ENCODE results near the gene SNRPD3.
A peak's percentile ranks its signal among the peaks of the same experiment; 100 is the strongest.
"Not testable (repeated sequence)": the region's sequence is repeated elsewhere in the genome, so short reads cannot be mapped to it uniquely, and the experiment has no call there.

The SNRPD3 gene

DNA sequence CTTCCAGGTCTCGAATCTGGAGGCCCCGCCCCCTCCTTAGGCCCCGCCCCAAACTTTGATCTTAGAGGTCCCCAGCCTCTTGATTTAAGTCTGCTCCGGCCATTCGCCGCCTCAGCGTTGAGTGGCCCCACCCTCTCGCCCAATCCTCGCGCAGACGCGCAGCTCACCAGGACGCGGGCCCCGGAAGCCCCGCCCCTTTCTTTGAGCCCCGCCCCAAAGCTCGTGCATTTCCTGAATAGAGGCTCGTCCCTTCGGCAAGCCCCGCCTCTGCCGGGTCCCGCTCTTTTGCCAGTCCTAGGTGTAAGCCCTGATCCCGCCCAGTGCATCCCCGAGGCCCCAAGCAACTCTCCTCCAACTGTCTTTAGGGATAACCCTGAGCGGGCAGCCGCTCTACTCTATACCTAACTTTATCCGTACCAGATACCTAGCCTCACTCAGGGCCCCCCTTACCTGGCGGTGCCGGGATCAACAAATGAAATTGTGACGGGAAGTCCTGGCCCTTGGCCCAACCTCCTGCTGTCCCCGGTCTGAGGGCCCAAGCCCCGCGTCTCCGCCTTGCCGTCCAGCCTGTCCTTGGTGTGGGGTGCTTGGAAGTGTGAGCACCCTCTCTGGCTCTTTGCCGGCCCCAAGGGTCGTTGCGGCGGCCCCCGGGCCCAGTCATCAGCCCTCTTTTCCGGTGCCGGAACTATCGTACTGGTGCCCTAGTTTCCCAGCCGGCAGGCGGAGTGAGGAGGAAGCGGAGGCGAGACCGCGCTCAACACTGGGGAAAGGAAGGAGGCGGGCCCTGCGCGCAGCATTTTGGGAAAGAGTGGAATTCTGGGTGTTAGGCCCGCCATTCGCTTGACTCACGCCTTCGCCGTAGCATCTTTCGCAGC, at the start of gene SNRPD3:
Gene SNRPD3, plus strand, starts transcription at position 835 of the 875 bp plus-strand sequence. CDS start 1,676 bp downstream, outside the sequence.
- peak; percentile 79 for DNase-seq

GRCh38 chr22:24506802-24507438, 48.9 kb upstream of the SNRPD3 start:
- peak; percentile 73 for DNase-seq

- no peak for DNase-seq
These were observed 48.1 kb upstream of the SNRPD3 start for GRCh38 chr22:24507716-24508115.

DNA sequence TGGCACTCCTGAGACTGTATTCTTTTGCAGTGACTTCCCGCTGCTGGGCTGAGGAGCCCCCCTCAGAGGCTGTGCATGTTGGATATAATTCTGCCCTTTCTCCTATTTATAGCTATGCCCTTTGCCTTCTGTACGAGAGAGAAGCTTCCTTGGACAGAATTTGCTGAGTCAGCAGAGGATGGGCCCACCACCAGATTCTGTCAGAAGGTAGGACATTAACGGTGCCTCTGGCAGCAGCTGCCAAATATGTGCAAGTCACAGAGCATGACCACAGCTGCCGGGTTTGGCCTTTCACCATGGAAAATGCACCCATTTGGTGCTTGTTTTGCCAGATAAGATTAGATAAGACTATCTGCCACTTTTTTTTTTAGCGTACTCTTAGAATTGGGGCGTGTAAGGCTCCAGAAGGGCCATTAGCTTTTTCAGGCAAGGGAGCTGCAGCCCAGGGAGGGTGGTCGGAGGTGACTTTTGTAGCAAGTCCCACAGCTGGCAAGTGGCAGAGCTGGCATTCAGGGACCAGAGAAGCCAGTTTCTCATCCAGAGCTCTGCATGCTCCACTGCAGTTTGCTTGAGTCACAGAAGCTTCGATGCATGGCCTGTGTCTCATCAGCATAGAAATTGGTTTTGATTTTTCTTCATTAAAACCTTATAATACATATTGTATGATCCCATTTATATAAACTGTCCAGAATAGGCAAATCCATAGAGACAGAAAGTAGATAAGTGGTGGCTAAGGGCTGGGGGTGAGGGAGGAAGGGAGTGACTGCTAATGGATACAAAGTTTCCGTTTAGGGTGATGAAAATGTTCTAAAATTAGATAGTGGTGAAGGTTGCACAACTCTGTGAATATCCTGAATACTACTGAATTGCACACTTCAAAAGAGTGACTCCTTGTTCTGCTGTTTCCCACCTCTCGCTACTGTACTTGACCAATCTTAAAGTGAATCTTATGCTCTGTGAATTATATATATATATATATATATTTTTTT, 44.9 kb upstream of the SNRPD3 start:
- DNase-seq, result no peak

- DNase-seq, result no peak
These were observed 43.8 kb upstream of the SNRPD3 start for GRCh38 chr22:24512043-24512442.

DNA sequence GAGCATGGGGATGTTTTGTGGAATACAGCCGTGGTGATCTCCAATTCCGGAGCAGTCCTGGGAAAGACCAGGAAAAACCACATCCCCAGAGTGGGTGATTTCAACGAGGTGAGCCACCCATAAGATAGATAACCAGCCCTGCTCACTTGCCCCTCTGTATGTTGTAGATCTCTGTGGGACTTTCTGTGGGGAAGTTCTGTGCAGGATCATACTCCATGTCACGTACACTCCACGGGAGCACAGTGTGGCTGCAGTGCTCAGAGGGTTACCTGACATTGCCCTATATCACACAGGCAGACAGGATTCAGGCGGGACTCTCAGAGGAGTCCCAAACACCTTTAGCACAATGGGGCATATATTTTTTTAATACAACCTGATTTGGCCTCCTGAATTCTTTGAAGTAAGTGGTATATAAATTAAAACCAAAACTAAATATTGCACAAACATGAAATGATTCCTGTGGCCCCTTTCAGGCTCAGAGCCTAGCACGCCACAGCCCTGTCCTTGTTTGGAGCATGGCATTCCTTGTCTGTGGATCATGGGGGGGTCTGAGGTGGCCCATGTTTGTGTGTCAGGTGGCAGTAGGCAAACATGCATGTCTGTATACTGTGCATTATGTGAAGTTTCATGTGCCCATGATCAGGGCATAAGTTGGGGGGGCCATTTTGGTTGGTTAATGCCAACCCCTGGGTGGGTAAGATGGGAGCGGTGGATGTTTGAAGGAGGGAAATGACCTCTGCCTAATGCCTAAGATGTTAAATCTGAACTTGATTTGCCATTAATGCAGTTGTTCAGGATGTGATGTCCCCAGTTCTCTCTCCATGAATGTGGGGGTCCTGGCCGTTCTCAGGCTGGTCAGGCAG, 42.2 kb upstream of the SNRPD3 start:
- DNase-seq, result no peak

GRCh38 chr22:24514241-24515026, 41.4 kb upstream of the SNRPD3 start:
- no peak for DNase-seq

DNA sequence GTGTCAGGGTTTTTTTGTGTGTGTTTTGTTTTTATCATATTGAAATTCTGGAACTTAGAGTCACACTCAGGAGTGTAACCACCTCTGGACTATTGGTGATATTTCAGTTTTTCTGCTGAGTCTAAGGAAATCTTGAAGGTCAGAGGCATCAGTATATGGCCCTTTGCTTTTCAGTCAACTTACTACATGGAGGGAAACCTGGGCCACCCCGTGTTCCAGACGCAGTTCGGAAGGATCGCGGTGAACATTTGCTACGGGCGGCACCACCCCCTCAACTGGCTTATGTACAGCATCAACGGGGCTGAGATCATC, 40.8 kb upstream of the SNRPD3 start:
- no peak for DNase-seq

DNA sequence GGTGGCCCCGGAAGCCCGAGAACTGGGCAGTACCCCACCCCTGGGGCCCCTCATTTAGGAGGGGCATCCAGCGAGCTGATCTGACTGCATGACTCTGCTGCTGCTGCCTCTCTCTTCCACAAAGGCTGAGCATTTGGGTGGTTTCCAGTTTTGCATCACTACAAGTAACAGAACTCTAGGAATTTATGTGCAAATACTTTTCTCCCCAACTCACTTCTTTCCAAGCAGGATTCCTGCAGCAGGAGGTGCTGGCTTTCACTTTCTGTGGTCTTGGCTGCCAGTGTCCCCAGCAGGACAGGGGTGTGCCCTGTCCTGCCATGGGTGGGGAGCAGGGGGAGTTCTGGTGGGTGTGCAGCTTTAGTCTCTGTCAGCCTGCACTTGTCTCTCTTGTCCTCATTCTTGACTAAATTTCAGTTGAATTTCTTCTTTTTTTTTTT, 39.5 kb upstream of the SNRPD3 start:
- no peak for DNase-seq

- no peak for DNase-seq
These were observed 38.4 kb upstream of the SNRPD3 start for GRCh38 chr22:24517446-24517845.

DNA sequence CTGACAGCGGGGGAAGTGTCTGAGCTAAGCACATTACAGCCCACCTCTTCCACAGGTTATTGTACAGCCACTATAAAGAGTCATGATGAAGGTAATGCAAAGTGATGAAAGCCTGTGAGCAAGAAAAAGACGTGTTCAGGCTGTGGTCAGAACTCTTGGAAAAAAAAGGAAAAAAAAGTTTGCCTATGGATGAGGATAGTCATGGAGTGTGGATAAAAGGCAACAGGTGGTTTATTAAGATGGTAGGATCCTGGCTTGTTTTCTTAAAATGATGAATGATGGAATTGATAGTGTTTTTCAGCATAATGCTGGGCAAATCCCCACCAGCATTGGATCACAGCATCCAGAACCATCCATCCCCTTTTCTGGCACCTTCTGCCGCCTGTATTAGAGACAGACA, 37.6 kb upstream of the SNRPD3 start:
- no peak for DNase-seq

GRCh38 chr22:24518771-24519485, 36.9 kb upstream of the SNRPD3 start:
- DNase-seq, result no peak

- DNase-seq, result no peak
These were observed 36.3 kb upstream of the SNRPD3 start for GRCh38 chr22:24519496-24519895.

DNA sequence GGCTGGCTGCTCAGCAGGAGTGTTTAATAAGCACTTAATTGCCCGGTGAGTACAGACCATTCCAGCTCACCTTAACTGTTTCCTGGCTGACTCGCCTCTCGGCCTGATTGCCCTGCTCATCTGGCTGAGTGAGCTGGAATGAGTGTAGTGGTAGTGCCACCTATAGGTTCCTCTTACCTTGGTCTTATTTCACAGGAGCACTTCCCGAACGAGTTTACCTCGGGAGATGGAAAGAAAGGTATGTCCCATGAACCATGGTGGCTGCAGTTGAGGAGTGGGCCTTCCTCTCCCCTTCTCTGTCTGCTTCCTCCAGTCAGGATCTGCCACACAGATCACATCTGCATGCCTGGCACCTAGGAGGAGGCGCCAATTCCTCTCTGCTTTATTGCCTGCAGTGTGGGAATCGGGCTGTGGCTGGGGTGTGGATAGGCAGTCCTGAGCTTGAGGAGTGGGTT, 34.0 kb upstream of the SNRPD3 start:
- peak; percentile 81 for DNase-seq

- no peak for DNase-seq
These were observed 31.9 kb upstream of the SNRPD3 start for GRCh38 chr22:24523873-24524272.

GRCh38 chr22:24525416-24526037, 30.3 kb upstream of the SNRPD3 start:
- no peak for DNase-seq

DNA sequence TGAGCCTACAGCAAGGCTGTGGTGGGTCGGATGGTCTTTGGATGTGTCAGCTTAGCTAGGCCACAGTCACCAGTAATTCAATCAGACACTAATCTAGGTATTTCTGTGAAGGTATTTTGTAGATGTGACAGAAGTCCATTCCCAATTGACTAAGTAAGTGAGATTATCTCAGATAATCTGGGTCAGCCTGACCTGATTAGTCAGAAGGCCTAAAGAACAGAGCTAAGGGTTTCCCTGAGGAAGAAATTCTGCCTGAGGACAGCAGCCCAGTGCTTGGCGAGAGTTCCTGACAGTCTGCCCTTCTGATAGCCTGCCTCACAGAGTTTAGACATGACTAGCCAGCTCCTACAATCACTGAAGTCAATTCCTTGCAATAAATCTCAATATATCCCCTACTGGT, 29.6 kb upstream of the SNRPD3 start:
- no peak for DNase-seq

GRCh38 chr22:24529898-24530297, 25.9 kb upstream of the SNRPD3 start:
- no peak for DNase-seq

GRCh38 chr22:24530968-24531367, 24.8 kb upstream of the SNRPD3 start:
- not testable (repeated sequence) for DNase-seq

- DNase-seq, result no peak
These were observed 23.7 kb upstream of the SNRPD3 start for GRCh38 chr22:24532075-24532474.
